GM21360 (cell line): Measurements from ENCODE around the gene ARFGEF3.

ENCODE experiments used
- ATAC-seq: cut with Tn5 transposase; IDR thresholded peaks from one replicate; pipeline ENCODE4 v1.9.1; 2021; ENCODE audit warnings: mild to moderate bottlenecking, moderate library complexity; ENCODE audit not compliant: unreplicated experiment

The ARFGEF3 gene

DNA sequence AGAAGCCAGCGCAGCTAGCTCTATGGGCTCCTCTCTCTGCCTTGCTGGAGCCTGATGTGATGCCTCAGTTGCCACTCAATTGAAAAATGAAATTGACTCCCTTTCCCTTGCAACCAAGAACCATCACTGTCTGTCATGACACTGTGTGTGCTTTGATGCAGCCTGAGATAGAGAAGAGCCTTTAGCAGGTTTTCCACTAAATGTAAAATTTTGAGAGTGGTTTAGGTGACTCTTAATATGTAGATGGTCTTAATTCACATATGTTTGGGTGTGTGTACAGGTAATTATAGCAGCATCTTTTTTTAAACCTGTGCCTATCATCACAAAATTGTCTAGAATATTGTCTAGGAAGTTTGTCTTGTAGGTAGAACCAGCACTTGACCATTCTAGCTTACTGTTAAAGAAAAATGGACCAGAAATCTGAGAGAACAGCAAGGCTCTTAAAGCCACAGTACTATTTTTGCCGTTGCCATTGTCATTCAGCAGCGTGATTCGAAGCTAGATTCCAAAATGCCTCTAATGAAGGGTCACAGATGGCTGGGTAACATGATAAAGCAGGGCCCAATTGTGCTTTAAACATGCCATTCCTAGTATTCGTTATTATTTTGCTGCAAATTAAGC, 1.3 kb downstream of the ARFGEF3 start:
- ATAC-seq, result no peak

DNA sequence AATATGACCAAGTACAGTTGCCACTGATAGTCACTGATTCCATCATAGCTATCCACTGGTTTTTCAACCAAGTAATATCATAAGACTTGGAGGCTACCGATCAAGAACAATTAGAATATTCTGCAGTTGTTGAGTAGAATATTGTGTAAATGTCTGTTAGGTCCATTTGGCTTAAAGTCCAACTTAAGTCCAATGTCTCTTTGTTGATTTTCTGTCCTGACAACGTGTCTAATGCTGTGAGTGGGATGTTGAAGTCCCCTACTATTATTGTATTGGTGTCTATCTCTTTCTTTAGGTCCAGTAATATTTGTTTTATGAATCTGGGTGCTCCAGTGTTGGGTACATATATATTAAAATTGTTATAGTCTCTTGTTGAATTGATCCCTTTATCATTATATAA, 13.9 kb downstream of the ARFGEF3 start:
- no peak for ATAC-seq

DNA sequence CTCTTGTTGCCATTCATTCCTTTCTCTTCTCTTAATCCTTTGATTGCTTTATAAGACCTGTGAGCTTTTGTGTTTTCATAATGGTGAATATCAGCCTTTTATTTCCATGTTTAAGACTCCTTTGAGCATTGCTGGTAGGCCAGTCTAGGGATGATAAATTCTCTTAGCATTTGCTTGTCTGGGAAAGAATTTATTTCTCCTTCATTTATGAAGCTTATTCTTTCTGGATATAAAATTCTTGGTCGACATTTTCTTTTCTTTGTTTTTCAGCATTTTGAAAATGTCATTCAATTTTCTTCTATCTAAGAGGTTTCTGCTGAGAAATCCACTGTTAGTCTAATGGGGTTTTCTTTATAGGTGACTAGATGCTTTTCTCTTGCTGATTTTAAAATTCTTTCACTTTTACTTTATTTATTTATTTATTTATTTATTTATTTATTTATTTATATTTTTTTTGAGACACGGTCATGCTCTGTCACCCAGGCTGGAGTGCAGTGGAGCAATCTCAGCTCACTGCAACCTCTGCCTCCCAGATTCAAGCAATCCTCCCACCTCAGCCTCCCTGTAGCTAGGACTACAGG, 15.0 kb downstream of the ARFGEF3 start:
- ATAC-seq, result no peak

DNA sequence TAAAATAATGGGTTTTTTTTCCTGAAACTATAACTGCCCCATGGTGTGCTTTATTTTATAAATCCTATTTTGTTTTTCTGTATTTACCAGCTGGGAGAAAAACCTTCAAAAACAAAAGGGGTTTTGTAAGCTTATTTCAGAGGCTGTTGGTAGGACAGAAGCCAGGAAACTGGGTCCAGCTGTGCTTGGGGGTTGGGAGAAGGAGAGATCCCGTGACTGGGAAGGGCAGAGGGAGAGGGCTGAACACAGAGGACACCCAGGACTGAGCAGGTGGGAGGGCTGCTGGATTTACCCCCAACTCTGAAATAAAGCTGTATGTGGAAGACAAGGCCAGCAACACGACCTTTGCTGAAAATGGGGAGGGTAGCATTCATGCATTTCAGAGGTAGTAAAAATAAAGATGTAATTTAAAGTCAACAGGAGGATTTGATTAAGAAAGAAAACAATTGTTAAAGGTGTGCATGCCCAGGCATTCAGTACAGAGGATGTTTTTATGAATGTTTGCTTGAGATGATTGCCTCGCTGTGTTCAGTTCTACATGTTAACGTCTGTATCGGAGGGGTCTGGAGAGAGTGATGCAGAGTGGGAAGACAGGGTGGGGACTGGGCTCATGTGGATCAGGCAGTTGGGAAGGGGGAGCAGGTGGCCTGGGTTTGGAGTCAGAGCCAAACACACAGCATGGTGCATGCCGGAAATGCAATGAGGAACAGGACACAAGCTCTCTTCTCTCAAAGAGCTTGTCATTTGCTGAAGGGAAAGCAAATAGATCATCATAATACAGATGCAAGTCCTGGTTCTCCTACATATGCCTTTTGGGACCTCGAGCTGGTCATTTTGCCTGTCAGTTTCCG, 21.4 kb downstream of the ARFGEF3 start:
- ATAC-seq, result no peak

DNA sequence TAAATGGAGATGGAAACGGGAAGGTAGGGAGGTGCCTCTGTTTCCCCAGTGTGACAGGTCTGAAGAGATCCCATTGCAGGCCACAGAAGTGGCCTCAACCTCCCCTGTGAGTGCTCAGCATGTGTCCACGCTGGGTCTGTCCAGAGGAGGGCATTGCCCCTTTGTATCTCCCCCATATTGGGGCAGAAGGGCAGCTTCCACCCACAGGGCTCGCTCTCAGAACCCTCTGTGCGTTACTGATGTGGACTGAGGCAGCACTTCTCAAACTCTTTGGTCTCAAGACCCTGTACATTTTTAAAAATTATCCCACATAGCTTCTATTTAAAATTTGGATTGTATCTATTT, 22.0 kb downstream of the ARFGEF3 start:
- ATAC-seq, result no peak

DNA sequence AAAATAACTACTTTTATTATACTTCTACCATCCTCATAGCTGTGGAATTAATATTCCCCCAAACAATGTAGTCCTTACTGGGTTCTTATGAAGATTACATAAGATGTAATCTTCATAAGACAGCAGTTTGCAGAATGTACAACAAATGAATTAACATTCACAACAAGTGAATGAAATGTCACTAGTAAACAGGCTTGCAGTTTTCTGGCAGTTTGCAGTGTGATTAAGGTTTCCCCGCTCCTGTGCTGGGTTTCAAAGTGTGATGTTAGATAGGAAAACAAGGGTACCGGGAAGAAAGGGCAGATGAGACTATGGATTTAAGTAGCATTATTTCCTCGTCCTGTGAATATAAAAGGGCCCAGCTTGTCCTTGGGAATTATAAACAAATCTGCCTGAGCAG, 22.5 kb downstream of the ARFGEF3 start:
- ATAC-seq, result no peak

DNA sequence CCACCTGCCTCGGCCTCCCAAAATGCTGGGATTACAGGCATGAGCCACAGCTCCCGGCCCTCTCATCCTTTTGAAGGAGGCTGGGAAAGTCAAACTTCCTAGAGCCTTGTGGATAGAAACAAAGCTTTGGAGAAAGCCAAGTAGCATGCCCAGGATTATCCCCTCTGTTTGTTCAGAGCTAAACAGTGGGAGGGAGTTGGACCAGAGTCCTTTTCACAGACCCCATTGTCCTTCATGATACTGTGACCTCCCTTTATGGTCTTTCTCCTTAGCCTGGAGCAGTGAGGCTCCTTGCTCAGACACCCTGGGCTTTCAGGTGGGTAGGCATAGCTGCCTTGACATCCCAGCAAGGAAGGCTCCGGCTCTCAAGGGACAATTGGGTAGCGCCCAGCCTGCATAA, 25.4 kb downstream of the ARFGEF3 start:
- no peak for ATAC-seq

DNA sequence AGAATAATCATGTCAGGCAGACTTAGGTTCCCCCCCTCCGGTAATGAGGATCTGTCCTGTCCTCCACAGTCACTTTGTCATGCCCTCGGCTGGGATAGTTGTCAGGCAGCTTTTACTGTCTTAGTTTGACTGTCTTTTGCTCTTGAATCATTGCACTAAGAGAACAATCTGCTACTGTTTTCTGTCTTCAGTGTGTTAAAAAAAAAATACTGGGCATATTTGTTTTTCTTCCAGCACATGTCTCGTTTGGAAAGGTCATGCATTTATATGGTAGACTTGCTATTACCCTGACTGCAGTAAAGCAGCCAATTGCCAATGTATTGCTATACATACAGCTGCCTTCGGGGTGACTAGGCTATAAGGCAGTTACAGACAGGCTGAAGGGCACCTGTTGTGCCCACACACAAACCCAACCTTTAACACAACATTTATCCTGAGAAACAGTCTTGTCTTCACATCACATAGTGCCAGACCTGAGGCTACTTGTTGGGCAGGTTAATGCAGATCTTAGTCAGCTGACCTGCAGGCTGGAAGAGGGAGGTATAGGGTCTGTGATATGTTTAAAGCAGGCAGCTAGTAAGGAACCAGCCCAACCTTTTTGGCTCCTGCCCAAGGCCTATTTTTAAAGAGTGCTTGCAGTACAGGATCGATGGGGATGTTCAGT, 26.7 kb downstream of the ARFGEF3 start:
- no peak for ATAC-seq

DNA sequence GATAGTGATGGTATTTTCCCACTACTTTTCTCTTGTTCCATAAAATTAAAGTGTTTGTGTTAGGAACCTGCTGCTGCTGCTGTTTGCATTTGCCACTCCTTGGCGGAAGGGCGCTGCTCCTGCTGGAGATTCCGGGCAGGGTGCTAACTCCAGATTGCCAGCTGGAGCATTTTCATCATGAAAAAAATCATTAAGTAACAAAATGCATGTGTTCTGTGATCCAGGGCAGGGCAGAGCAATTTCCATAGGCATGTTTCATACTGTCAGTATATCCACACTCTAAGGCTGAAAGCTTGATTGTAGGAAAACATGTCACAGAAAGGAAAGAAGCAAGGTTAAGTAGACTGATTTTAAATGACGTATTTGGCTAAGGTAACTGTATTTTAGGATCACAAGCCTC, 32.5 kb downstream of the ARFGEF3 start:
- ATAC-seq, result no peak

DNA sequence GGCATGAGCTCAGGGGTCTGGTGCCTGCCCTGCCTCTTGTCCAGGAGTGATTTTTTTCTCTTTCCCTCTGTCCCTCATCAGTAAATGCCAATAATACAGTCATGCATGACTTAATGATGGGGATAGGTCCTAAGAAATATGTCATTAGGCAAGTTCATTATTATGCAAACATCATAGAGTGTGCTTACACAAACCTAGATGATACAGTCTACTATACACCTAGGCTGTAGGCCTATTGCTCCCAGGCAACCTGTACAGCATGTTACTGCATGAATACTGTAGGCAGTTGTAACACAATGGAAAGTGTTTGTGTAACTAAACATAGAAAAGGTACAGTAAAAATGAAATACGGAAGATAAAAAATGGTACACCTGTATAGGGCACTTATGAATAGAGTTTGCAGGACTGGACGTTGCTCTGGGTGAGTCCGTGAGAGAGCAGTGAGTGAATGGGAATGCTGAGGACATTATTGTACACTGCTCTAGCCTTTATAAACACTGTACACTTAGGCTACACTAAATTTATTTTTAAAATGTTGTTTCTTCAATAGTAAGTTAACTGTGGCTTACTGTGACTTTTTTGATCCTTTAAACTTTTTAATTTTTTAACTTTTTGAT, 34.5 kb downstream of the ARFGEF3 start:
- no peak for ATAC-seq

DNA sequence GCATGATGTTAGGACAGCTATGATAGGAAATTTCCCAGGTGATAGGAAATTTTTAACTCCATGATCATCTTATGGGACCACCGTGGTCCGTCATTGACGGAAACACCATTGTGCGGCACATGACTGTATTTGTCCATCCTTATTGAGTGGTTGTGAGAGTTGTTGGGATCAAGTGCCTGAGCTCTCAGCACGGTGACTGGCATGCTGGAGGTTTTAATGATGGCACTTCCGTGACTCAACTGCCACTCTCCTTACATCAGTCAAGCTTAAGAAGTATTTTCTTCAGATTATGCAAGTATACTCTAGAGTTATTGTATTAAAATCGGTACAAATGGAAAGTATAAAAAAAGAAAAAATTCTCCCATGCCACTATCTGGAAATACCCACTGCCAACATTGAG, 35.8 kb downstream of the ARFGEF3 start:
- no peak for ATAC-seq

DNA sequence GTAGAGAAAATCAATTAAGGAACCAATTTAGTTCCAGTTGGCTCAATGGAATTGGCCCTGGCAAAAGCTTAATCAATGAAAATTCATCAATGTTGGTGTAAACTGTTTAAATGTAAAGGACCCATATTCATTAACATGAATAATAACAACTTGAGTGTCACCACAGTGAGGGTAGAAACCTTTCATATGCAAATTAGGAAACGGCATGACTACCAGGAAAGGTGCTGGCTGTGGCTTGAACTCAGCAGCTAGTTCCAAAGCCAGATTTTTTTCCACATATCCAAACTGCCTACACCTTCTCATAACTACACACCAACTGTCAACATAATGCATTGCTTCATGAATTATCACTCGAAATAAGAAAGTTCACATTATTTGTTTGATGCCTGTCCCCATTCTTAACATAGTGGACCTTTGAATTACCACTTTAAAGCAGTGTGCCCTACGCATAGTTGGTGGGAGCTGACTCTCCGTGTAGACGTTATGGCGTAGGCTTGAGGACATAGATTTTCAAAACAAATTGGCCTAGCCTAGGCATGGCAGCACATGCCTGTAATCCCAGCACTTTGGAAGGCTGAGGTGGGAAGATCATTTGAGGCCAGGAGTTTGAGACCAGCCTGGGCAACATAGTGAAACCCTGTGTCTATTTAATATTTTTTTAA, 36.8 kb downstream of the ARFGEF3 start:
- no peak for ATAC-seq

DNA sequence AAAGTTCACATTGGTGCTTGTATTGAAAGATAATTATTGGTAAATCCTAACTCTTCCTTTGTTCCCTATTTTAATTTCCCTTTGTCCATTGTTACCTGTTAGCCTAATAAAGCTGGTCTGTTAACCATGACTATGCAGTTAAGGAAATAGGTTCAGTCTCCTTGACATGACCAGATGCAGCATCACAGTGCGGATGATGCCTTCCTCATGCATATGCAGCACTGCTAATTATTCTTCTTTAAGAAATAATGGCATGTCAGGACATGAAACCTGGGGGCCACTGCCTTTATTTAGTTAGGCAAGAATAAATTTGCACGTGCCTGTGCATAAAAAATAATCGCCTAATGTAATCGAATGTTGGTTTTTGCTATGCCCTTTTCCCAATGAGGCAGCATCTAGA, 40.1 kb downstream of the ARFGEF3 start:
- ATAC-seq, result no peak

DNA sequence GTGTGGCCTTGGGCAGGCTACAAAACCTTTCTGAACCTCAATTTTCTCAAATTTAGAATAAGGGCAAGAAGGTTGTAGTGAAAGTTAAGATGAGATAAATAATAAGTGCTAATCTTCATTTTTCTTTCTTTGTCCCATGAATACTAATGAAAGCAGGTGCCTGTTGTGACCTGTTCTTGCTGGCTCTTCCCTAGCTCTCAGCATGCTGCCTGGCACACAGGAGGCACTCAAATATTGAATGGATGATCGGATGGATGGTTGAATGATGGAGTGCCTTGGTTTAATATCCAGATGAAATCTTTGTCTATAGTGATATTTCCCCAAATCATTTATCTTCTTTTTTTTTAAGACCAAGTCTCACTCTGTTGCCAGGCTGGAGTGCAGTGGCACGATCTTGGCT, 41.6 kb downstream of the ARFGEF3 start:
- no peak for ATAC-seq

DNA sequence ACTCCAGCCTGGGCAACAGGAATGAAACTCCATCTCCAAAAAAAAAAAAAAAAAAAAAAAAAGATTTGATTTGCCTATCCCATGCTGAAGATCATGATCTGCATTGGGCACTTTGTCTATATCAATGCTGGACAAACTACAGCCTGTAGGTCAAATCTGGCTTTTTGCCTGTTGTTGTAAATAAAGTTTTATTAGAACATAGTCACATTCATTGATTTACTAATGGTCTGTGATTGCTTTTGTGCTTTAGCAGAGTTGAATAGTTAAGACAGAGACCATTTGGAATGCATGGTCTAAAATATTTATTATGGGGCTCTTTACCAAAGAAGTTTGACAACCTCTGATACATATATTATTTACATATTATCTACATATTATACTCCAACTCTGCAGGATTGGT, 42.6 kb downstream of the ARFGEF3 start:
- ATAC-seq, result no peak

DNA sequence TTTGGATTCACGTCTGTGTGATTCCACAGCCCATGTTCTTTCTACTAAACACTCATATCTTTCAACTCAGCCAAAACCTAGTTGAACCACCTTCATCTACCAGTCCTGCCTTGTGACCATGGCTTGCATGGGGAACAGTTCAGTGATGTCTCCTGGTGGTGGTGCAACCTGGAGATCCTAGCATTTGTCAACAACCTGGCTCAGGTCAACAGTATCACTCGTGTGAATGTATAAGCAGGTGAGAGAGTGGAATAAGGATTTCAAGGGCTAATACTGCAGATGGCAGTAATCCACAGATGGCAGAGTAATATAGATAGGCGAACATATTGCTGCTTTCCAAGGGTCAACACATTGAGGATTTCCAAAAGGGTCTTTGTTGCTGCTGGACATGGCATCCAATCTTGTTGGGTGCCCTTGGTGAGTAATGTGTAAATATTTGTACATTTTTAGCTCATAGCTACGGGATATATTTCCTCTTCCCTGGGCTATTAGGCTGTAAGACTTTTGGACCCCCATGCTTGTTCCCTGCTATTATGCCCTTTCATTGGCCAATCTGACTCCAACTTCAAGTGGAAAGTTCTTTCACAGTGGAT, 43.1 kb downstream of the ARFGEF3 start:
- ATAC-seq, result no peak

DNA sequence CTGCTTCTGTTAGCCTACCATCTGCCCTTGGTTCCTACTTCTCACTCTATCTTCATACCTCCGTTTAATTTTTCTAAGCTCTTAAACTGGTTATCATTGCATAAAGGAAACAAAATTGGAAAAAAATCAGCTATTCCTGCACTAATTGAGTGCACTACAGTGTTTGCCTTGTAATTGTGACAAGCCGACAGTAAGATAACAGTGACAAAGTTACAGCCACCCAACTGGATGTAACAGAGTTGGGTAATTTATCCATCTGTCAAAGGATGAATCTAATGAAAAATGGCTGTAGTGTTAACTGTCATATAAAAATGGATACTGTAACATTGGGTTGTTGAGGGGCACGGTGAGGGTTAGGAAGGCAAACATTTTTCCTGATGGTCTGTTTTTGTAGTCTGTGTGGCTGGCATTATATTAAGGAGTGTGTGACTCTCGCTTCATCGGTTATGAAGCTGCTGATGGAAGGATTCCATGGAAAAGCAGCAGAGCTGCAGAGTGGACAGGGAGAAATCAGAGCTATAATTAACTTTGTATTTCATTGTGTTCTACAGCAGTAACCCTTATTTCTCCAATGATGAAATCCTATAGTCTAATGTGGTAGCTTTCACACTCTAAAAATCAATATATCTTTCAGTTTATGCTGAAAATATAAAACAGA, 43.8 kb downstream of the ARFGEF3 start:
- ATAC-seq, result no peak

DNA sequence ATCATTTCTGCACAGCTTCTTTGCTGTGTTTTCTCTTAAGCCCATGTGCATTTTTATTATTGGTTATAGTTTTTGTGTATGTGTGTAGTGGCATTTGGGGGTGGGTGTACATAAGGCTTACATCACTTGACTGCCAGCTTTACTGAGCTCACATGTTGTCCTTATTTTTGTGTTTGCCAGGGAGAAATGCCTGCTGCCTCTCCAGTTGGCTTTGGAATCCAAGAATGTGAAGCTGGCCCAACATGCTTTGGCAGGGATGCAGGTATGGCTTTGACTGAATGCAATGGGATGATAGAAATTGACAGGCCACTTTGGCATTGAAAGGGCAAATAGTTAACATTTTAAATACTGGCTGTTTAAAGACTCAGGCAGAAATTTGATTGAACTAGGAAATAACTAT, 45.1 kb downstream of the ARFGEF3 start:
- no peak for ATAC-seq

DNA sequence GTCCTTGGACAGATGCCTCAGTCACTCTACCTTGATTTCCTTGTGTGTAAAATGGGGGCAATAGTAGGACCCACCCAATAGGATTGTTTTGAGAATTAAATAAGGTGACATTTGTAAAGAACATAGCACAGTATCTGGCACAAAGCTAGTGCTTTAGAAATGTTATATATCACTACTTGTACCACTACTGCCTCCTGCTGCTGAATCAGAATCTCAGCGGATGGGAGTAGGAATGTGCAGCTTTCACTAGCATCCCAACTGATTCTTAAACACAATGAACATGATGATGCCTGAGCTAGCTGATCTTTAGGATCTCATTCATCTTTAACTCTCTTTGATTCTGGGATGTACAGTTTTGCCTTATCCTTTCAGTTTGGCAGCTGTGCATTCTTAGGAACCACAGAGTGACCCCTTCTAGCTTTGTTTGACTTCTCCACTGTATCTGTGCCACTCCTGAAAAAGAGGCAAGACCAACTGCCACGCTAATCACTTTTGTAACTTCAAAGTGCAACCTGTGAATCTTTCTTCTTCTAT, 49.4 kb downstream of the ARFGEF3 start:
- no peak for ATAC-seq

DNA sequence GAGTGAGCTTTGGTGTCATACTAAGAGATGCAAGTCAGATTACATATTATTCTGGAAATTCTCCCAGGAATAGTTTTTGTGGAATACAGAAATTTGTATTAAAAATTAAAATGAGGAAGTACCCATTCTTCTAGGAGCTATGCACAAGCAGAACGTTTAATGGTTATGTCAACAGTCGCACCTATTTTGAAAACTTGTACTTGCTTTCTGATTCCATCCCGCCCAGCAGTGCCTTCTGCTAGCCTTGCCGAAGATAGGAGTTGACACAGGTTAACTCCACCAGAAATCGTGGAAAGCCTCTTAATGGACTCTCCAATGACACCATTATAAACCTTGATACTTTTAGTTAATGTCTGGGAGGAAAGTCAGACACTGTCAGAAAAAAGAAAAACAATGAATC, 49.9 kb downstream of the ARFGEF3 start:
- no peak for ATAC-seq
